Adrenal gland (tissue), 12 donors: Measurements from ENCODE around the gene SPRR4. TPM values are rescaled to one million over a fixed set of nuclear protein-coding genes. Genes with fewer than 3 reads are reported as not detected.

Source experiments
- DNase-seq, 7 donors: peaks; one replicate each; pipeline ENCODE4 v3.0.0-alpha.2; 2019 to 2020
- H3K27ac ChIP-seq, 5 donors: fragments of 200-600 bp; sonication (generic) in 4 of 5; 1 replicate in 3 of 5; 2 replicates in 2 of 5; pipeline versions ENCODE4 v1.5.1 to v1.8.0; 2016 to 2020; ENCODE audit warnings: mild to moderate bottlenecking in 1 of 5
- H3K27me3 ChIP-seq: fragments of 200-600 bp; 2 replicates; pipeline ENCODE4 v1.8.0; 2021
- H3K36me3 ChIP-seq, 2 donors: fragments of 200-600 bp; replicated peaks in 1 of 2; 1 replicate in 1 of 2; 2 replicates in 1 of 2; pipeline versions ENCODE4 v1.5.1 to v1.8.0; 2018 to 2022
- H3K4me1 ChIP-seq, 2 donors: fragments of 200-600 bp; replicated peaks in 1 of 2; 1 replicate in 1 of 2; 2 replicates in 1 of 2; pipeline versions ENCODE4 v1.5.1 to v1.8.0; 2018 to 2021
- H3K4me3 ChIP-seq, 4 donors: fragments of 200-600 bp; sonication (generic) in 3 of 4; one replicate each; pipeline ENCODE4 v1.5.1; 2016 to 2018
- H3K9me3 ChIP-seq, 3 donors: fragments of 200-600 bp; sonication (generic) in 1 of 3; replicated peaks in 1 of 3; 1 replicate in 2 of 3; 2 replicates in 1 of 3; pipeline versions ENCODE4 v1.5.1 to v1.8.0; 2016 to 2021
- CTCF ChIP-seq, 6 experiments: fragments of 450-650 bp in 4 of 6; fragments of 200-600 bp in 2 of 6; sonication (generic) in 1 of 6; IDR thresholded peaks; 1 replicate in 5 of 6; 2 replicates in 1 of 6; pipeline versions ENCODE4 v1.5.1 to v1.8.0; 2016 to 2021; ENCODE audit warnings: antibody characterized with exemption in 6 of 6, mild to moderate bottlenecking in 2 of 6, moderate library complexity in 1 of 6
- POLR2A ChIP-seq, 2 donors: fragments of 450-650 bp; IDR thresholded peaks; one replicate each; pipeline ENCODE4 v1.6.1; 2017; ENCODE audit warnings: antibody characterized with exemption in 2 of 2, mild to moderate bottlenecking in 2 of 2, moderate library complexity in 1 of 2
- WGBS, 4 donors: extraction: QIAGEN DNeasy Blood & Tissue Kit in 2 of 4; methylation state at CpG; one replicate each; pipeline versions ENCODE4 v1.1.5 to v1.1.7; 2013 to 2017; 5-methylcytosine and 5-hydroxymethylcytosine counted together
- intact Hi-C, 2 donors: fragments of 100-400 bp; cut with DNase I; formaldehyde crosslinking; loops; one replicate each; pipeline versions ENCODE4 v1.14.1 to v1.15.0; 2022 to 2023
- polyA plus RNA-seq, 3 donors: library from polyadenylated mRNA; stranded (reverse); fragments of 200-250 nt in 2 of 3; fragments of 350-450 nt in 1 of 3; fragmentation: Illumina TruSeq in 1 of 3; extraction: RNeasy Lipid Tissue Mini Kit (QIAGEN cat#74804) in 1 of 3; gene quantifications; one replicate each; pipeline ENCODE4 v1.2.3, GENCODE V29; 2013 to 2014
- total RNA-seq, 9 donors: library from RNA; depleted of rRNA in 4 of 9; stranded (reverse); fragments of >200 nt in 4 of 9; fragments of 120-200 nt in 1 of 9; fragmentation: NEBNext Ultra II Directional in 1 of 9; extraction: Animal tissue kit (Norgen Biotek cat#: 25700) in 1 of 9; gene quantifications; one replicate each; pipeline versions ENCODE4 v1.1.0 to v1.2.4, GENCODE V29; 2013 to 2023
- donor health status: healthy with polysubstance abuse.
- donor health status: Bipolar disorder and iron deficiency.
- donor health status: DM: yes; HTN: yes; CAD: no.
- donor health status: DM: no; HTN: no; CAD: no.
- donor health status: DM: no; HTN: no; CAD: no.
- donor health status: DM: yes; HTN: yes; CAD: no.

SPRR4 gene
- total and polyA plus RNA-seq, 12 donors, result not detected

GRCh38 chr1:152932170-152932811 is 38.2 kb upstream of the SPRR4 start:
- no peaks in the 10 kb centered on the region for H3K27me3 ChIP-seq
- H3K9me3 ChIP-seq, result no peaks in the 10 kb centered on the region
- no peaks in the 10 kb centered on the region for H3K36me3 ChIP-seq
- no peak overlapping the region for H3K4me3 ChIP-seq
- 77 to 88% (median 80%) methylated on average over 4 of the region's 4 CpGs for WGBS, 4 donors
- H3K4me1 ChIP-seq, result no peaks in the 10 kb centered on the region
- intact Hi-C loops, result no loop called here
- DNase-seq, result no peak
- no peak overlapping the region for H3K27ac ChIP-seq
- TF ChIP-seq POLR2A (IDR thresholded peaks at IDR 0.05) (no peak), CTCF (IDR thresholded peaks at IDR 0.05) (no peak)

GRCh38 chr1:152933196-152933595 is 37.3 kb upstream of the SPRR4 start:
- no peaks in the 10 kb centered on the region for H3K9me3 ChIP-seq
- WGBS, 4 donors, result 71 to 79% (median 74%) methylated on average over 2 of the region's 2 CpGs
- intact Hi-C loops, result no loop called here
- H3K27ac ChIP-seq, result no peak overlapping the region
- DNase-seq, result no peak
- H3K4me1 ChIP-seq, result no peaks in the 10 kb centered on the region
- H3K4me3 ChIP-seq, result no peak overlapping the region
- TF ChIP-seq POLR2A (IDR thresholded peaks at IDR 0.05), result no peak
- TF ChIP-seq CTCF (IDR thresholded peaks at IDR 0.05), result no peak
- no peaks in the 10 kb centered on the region for H3K27me3 ChIP-seq
- no peaks in the 10 kb centered on the region for H3K36me3 ChIP-seq

DNA sequence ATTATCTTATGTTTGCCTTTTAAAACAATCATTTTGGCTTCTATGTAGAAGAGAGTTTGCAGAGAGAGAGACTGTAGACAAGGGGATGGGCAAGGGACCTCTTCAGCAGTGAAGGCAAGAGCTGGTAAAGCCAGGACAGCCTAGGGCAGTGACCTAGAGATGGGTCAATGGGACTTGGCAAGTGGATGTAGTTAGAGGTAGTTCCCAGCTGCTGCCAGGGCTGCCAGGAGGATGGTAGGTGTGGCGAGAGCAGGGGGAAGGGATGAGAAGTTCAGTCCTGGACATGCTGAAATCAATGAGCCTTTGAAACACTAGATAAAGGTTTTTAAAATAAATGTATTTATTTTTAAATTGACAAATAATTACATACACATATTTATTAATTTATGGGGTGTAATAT is 29.8 kb upstream of the SPRR4 start:
- no peak for DNase-seq
- H3K4me1 ChIP-seq, result no peaks in the 10 kb centered on the region
- intact Hi-C loops, result no loop called here
- H3K4me3 ChIP-seq, result no peak overlapping the region
- TF ChIP-seq POLR2A (IDR thresholded peaks at IDR 0.05), result no peak
- TF ChIP-seq CTCF (IDR thresholded peaks at IDR 0.05), result no peak
- H3K27ac ChIP-seq, result no peak overlapping the region
- H3K9me3 ChIP-seq, result no peaks in the 10 kb centered on the region
- no peaks in the 10 kb centered on the region for H3K36me3 ChIP-seq
- 80 to 100% (median 91%) methylated on average over 1 of the region's 1 CpG for WGBS, 4 donors
- H3K27me3 ChIP-seq, result no peaks in the 10 kb centered on the region

DNA sequence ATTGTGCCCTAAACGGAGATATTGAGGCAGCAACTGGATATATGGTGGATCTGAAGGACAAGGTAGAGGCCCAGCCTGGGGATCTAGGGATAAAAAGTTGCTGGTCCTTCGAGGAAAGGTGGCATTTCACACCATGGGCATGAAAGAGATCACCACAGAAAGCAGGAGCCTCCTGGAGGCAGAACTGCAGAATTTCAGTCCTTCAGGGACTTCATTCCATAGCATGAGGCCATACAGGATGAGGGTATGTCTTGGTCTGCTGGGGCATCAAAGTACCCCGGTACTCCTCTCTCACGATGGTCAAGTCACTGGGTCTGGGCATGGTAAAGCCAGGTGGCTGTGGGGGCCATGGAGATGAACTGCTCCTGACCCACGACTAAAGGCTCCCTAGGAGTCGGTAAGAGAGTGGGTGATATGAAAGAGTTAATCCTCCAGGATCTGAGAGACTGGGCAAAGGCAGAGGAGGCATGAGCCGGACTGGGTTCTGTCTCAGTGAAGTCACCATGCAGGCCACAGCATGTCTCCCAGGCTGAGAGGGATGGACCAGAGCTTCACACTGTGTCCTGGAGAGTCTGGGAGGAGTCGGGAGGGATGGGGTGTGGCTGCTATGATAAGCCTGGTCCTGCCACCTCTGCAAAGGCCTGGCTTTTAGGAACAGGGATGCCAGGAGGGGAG is 29.3 kb upstream of the SPRR4 start:
- H3K4me3 ChIP-seq, result no peak overlapping the region
- no peak for TF ChIP-seq CTCF (IDR thresholded peaks at IDR 0.05)
- no peak for TF ChIP-seq POLR2A (IDR thresholded peaks at IDR 0.05)
- no peaks in the 10 kb centered on the region for H3K9me3 ChIP-seq
- no peaks in the 10 kb centered on the region for H3K27me3 ChIP-seq
- H3K27ac ChIP-seq, result no peak overlapping the region
- H3K36me3 ChIP-seq, result no peaks in the 10 kb centered on the region
- no peaks in the 10 kb centered on the region for H3K4me1 ChIP-seq
- 67 to 78% (median 73%) methylated on average over 6 to 8 of the region's 8 CpGs for WGBS, 4 donors
- intact Hi-C loops, result no loop called here
- no peak for DNase-seq
